ENCODE results near the gene ATP2A2. TPM values are rescaled to one million over a fixed set of nuclear protein-coding genes. Genes with fewer than 3 reads are reported as not detected.
"Not testable (repeated sequence)": the region's sequence is repeated elsewhere in the genome, so short reads cannot be mapped to it uniquely, and the experiment has no call there.

The ATP2A2 gene
- total and polyA plus RNA-seq, 3 experiments from 2014 or later, result 4.8 to 199 (median 199) TPM

DNA sequence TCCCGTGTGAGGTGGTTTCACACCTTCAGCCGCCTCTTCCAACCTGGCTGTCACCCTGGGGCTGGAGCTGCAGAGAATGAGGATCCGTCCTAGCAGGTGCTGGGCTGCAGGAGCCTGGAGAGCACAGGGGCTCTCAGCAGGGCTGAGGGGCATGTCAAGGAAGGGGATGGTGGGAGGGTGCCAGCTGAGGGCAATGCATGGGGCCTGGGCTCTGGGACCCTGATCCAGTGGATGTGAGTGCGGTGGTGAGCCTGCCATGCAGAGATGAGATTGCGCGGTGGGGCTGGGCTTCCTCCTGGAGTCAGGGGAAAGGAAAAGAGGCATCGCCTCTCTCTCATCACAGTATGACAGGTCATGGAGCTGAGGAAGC, 91.0 kb downstream of the ATP2A2 start:
- Mint-ChIP-seq H3K4me1 (peaks cover 0 to 9% (median 8%) of the 10 kb centered on the region in 3 donors), H3K36me3 (peaks cover 0 to 49% (median 14%) of the 10 kb centered on the region in 3 donors), H3K27ac (peak overlapping the region in 6 of 8 donors; percentile 47 to 86 (median 64)), H3K27me3 (no peaks in the 10 kb centered on the region), H3K4me3 (no peak overlapping the region), H3K9me3 (no peaks in the 10 kb centered on the region)
- no peak overlapping the region for H3K27ac ChIP-seq (ENCODE audit: low read depth, low read length)
- H3K36me3 ChIP-seq (ENCODE audit: insufficient read depth, low read length), result peaks cover 18% of the 10 kb centered on the region
- H3K4me3 ChIP-seq (ENCODE audit: low read length), result no peak overlapping the region
- H3K4me1 ChIP-seq (ENCODE audit: insufficient read depth, low read length), result no peaks in the 10 kb centered on the region
- no peak for DNase-seq
- H3K27me3 ChIP-seq (ENCODE audit: insufficient read depth, low read length, poor library complexity, severe bottlenecking), result no peaks in the 10 kb centered on the region
- POLR2A ChIA-PET, result no interaction called here
- no peaks in the 10 kb centered on the region for H3K9me3 ChIP-seq (ENCODE audit: low read length)
- CTCF ChIA-PET, result interaction anchor here (1.0 to 1.1 kb wide), 2 partner anchors 59 to 228 kb away, joined by 3 read pairs; no protein-coding TSS in a partner anchor

DNA sequence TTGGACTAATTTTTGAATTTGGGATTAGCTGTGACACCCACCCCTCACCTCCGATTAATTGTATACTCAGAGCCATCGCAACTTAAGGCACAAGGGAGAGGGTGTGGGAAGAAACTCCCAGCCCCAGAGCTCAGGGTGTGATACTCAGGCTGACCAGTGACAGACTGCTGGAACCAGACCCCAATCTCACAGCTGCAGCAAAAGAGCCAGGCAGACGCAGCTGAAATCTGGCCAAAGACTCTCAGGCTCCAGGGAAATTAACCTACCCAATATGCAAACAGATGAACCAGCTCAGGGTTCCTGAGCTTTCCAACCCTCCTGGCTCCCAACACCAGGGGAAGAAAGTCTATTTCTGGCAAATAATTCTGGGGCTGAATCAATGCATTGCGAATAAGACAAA, 92.0 kb downstream of the ATP2A2 start:
- no peak overlapping the region for H3K27ac ChIP-seq (ENCODE audit: low read depth, low read length)
- peaks cover 25% of the 10 kb centered on the region for H3K36me3 ChIP-seq (ENCODE audit: insufficient read depth, low read length)
- no peaks in the 10 kb centered on the region for H3K27me3 Mint-ChIP-seq
- no peak for DNase-seq
- H3K9me3 ChIP-seq (ENCODE audit: low read length), result no peaks in the 10 kb centered on the region
- H3K4me3 ChIP-seq (ENCODE audit: low read length), result no peak overlapping the region
- H3K4me1 ChIP-seq (ENCODE audit: insufficient read depth, low read length), result no peaks in the 10 kb centered on the region
- no peaks in the 10 kb centered on the region for H3K9me3 Mint-ChIP-seq
- H3K36me3 Mint-ChIP-seq, result peaks cover 0 to 59% (median 20%) of the 10 kb centered on the region in 3 donors
- no peaks in the 10 kb centered on the region for H3K27me3 ChIP-seq (ENCODE audit: insufficient read depth, low read length, poor library complexity, severe bottlenecking)
- H3K27ac Mint-ChIP-seq, result peak overlapping the region in 3 of 8 donors; percentile 3 to 93 (median 7)
- POLR2A ChIA-PET, result no interaction called here
- peaks cover 0 to 9% (median 8%) of the 10 kb centered on the region in 3 donors for H3K4me1 Mint-ChIP-seq
- CTCF ChIA-PET, result interaction anchor here (0.9 to 1.1 kb wide), 2 partner anchors 42 to 96 kb away, joined by 3 read pairs; no protein-coding TSS in a partner anchor
- no peak overlapping the region for H3K4me3 Mint-ChIP-seq

DNA sequence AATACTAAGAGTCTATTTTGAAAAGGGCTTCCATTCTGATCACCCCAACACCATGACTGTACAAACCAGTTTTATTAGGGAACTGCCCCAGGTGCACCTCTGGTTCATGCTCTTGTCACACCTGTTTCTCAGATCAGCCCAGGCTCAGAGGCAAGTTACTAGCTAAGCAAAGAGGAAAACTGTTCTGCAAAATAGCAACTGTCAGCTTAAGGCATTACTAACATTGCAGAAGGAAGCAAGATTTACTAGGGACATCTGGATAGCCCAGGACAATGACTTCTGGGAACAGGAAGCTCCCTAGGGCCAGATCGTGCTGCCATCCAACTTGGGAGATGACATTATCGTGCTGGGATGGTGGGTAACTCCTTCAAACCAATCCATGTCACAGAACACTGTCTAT, 92.4 kb downstream of the ATP2A2 start:
- H3K4me3 Mint-ChIP-seq, result no peak overlapping the region
- H3K27ac Mint-ChIP-seq, result peak overlapping the region in 2 of 8 donors; percentile 7 to 93
- peaks cover 0 to 9% (median 8%) of the 10 kb centered on the region in 3 donors for H3K4me1 Mint-ChIP-seq
- no peak for DNase-seq
- H3K36me3 Mint-ChIP-seq, result peaks cover 0 to 63% (median 21%) of the 10 kb centered on the region in 3 donors
- no peaks in the 10 kb centered on the region for H3K9me3 ChIP-seq (ENCODE audit: low read length)
- POLR2A ChIA-PET, result interaction anchor here (0.5 kb wide), 1 partner anchor 1698 kb away, joined by 3 read pairs; no protein-coding TSS in a partner anchor
- no peaks in the 10 kb centered on the region for H3K27me3 ChIP-seq (ENCODE audit: insufficient read depth, low read length, poor library complexity, severe bottlenecking)
- H3K27me3 Mint-ChIP-seq, result no peaks in the 10 kb centered on the region
- H3K4me3 ChIP-seq (ENCODE audit: low read length), result no peak overlapping the region
- CTCF ChIA-PET, result interaction anchor here (0.9 to 1.1 kb wide), 2 partner anchors 42 to 96 kb away, joined by 3 read pairs; no protein-coding TSS in a partner anchor
- no peaks in the 10 kb centered on the region for H3K4me1 ChIP-seq (ENCODE audit: insufficient read depth, low read length)
- H3K9me3 Mint-ChIP-seq, result no peaks in the 10 kb centered on the region
- peaks cover 25% of the 10 kb centered on the region for H3K36me3 ChIP-seq (ENCODE audit: insufficient read depth, low read length)
- no peak overlapping the region for H3K27ac ChIP-seq (ENCODE audit: low read depth, low read length)

DNA sequence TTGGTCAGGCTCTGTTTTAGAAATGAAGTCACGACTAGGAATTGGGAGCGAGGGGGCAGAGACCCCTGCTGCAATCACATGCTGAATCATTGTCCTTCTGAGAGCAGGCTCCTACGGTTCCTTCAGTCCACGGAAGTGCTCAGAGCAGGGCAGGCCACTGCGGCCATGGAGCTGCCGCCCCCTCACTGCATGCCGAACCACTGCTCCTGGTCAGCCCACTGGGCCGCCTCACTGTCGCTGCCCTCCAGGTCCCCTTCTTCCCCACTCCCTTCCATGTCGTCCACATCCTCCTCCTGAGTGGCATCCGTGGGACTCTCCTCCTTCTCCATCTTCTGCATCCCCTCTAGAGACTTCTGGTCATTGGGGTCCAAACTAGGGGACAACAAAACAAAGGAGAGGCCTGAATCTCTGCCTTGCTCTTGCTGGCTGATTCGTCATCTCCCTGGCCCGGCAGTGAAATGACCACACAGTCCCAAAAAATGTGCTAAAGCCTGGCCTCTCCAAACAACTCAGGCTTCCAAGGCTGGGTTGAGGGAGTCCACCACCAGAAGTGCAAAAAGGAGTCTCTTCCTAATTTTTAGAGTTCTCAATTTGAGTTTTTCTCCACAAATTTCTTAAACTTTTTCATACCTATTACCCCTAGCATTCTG, 93.0 kb downstream of the ATP2A2 start:
- peak overlapping the region in 1 of 8 donors; percentile 17 for H3K27ac Mint-ChIP-seq
- H3K36me3 Mint-ChIP-seq, result peaks cover 0 to 68% (median 25%) of the 10 kb centered on the region in 3 donors
- no peak overlapping the region for H3K4me3 Mint-ChIP-seq
- no peaks in the 10 kb centered on the region for H3K9me3 ChIP-seq (ENCODE audit: low read length)
- H3K4me1 ChIP-seq (ENCODE audit: insufficient read depth, low read length), result no peaks in the 10 kb centered on the region
- H3K36me3 ChIP-seq (ENCODE audit: insufficient read depth, low read length), result peaks cover 27% of the 10 kb centered on the region
- H3K27me3 ChIP-seq (ENCODE audit: insufficient read depth, low read length, poor library complexity, severe bottlenecking), result no peaks in the 10 kb centered on the region
- POLR2A ChIA-PET, result interaction anchor here (0.5 kb wide), 1 partner anchor 1698 kb away, joined by 3 read pairs; no protein-coding TSS in a partner anchor
- no peak for DNase-seq
- no peak overlapping the region for H3K27ac ChIP-seq (ENCODE audit: low read depth, low read length)
- H3K27me3 Mint-ChIP-seq, result no peaks in the 10 kb centered on the region
- CTCF ChIA-PET, result no interaction called here
- no peak overlapping the region for H3K4me3 ChIP-seq (ENCODE audit: low read length)
- no peaks in the 10 kb centered on the region for H3K9me3 Mint-ChIP-seq
- H3K4me1 Mint-ChIP-seq, result peaks cover 0 to 9% (median 8%) of the 10 kb centered on the region in 3 donors

DNA sequence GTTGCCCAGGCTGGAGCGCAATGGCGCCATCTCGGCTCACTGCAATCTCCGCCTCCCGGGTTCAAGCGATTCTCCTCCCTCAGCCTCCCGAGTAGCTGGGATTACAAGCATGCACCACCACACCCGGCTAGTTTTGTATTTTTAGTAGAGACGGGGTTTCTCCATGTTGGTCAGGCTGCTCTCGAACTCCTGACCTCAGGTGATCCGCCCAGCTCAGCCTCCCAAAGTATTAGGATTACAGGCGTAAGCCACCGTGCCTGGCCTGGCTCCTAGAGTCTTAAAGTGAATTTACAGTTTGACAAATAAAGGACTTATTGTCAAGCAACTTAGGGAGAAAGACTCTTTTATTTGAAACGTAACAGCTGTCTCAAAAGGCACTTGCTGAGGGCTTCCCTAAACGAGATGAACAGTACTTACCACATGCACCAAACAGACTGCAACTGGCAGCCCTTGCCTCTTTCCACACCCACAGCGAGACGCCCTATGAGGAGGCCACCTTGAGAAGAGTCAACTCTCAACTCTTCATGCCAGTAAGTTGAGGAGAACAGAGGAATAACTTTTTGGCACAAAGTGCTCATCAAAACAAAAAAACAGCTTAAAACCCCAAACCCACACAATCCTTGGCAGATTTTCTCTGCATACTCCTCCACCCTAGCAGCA, 97.2 kb downstream of the ATP2A2 start:
- POLR2A ChIA-PET; H3K27ac ChIP-seq (ENCODE audit: low read depth, low read length); H3K27me3 Mint-ChIP-seq; H3K9me3 Mint-ChIP-seq; H3K4me3 Mint-ChIP-seq; H3K4me3 ChIP-seq (ENCODE audit: low read length); H3K9me3 ChIP-seq (ENCODE audit: low read length); H3K4me1 ChIP-seq (ENCODE audit: insufficient read depth, low read length); DNase-seq; H3K27me3 ChIP-seq (ENCODE audit: insufficient read depth, low read length, poor library complexity, severe bottlenecking); H3K4me1 Mint-ChIP-seq: not testable (repeated sequence)
- H3K36me3 ChIP-seq (ENCODE audit: insufficient read depth, low read length), result peaks cover 52% of the 10 kb centered on the region
- Mint-ChIP-seq H3K27ac (peak overlapping the region in 1 of 8 donors; percentile 17), H3K36me3 (peaks cover 6 to 85% (median 39%) of the 10 kb centered on the region in 3 donors)
- CTCF ChIA-PET, result interaction anchor here (1.4 to 1.8 kb wide), 2 partner anchors 9 to 53 kb away, joined by 3 to 8 read pairs; no protein-coding TSS in a partner anchor

DNA sequence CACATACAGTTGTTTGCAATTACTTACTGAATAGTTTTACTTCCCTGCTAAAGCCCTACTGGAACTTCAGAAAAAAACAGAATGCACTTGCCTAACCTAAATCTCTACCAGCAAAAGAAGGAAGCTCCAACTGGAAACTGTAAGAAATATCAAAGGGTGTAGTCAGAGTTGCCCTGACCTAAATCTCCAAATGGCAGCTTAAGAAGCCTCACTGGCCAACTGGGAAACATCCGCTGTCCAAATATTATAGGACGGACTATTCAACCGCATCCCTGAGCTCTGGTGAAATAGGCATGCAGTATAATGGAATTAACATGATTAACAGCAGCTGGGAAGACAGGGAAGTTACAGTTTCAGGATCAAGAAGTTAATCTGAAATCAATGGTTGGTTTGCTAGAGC, 98.2 kb downstream of the ATP2A2 start:
- CTCF ChIA-PET, result interaction anchor here (1.4 to 1.8 kb wide), 2 partner anchors 10 to 52 kb away, joined by 3 to 8 read pairs; no protein-coding TSS in a partner anchor
- H3K4me3 Mint-ChIP-seq, result no peak overlapping the region
- Histone ChIP-seq H3K27ac (ENCODE audit: low read depth, low read length) (no peak overlapping the region), H3K4me3 (ENCODE audit: low read length) (no peak overlapping the region), H3K36me3 (ENCODE audit: insufficient read depth, low read length) (peaks cover 52% of the 10 kb centered on the region), H3K4me1 (ENCODE audit: insufficient read depth, low read length) (no peaks in the 10 kb centered on the region), H3K9me3 (ENCODE audit: low read length) (no peaks in the 10 kb centered on the region), H3K27me3 (ENCODE audit: insufficient read depth, low read length, poor library complexity, severe bottlenecking) (no peaks in the 10 kb centered on the region)
- no peaks in the 10 kb centered on the region for H3K4me1 Mint-ChIP-seq
- DNase-seq, result no peak
- H3K27me3 Mint-ChIP-seq, result no peaks in the 10 kb centered on the region
- H3K9me3 Mint-ChIP-seq, result no peaks in the 10 kb centered on the region
- H3K36me3 Mint-ChIP-seq, result peaks cover 6 to 77% (median 39%) of the 10 kb centered on the region in 3 donors
- peak overlapping the region in 3 of 8 donors; percentile 23 to 81 (median 37) for H3K27ac Mint-ChIP-seq
- POLR2A ChIA-PET, result no interaction called here

GRCh38 chr12:110379631-110380030, 98.6 kb downstream of the ATP2A2 start:
- H3K36me3 ChIP-seq (ENCODE audit: insufficient read depth, low read length), result peaks cover 48% of the 10 kb centered on the region
- H3K4me3 ChIP-seq (ENCODE audit: low read length), result no peak overlapping the region
- POLR2A ChIA-PET, result no interaction called here
- no peaks in the 10 kb centered on the region for H3K9me3 Mint-ChIP-seq
- H3K9me3 ChIP-seq (ENCODE audit: low read length), result no peaks in the 10 kb centered on the region
- no peaks in the 10 kb centered on the region for H3K4me1 ChIP-seq (ENCODE audit: insufficient read depth, low read length)
- H3K4me1 Mint-ChIP-seq, result peaks cover under 1 to 3% (median 2%) of the 10 kb centered on the region in 3 donors
- peaks cover 6 to 75% (median 37%) of the 10 kb centered on the region in 3 donors for H3K36me3 Mint-ChIP-seq
- CTCF ChIA-PET, result interaction anchor here (1.8 kb wide), 1 partner anchor 52 kb away, joined by 8 read pairs; no protein-coding TSS in a partner anchor
- no peak overlapping the region for H3K27ac ChIP-seq (ENCODE audit: low read depth, low read length)
- H3K27me3 Mint-ChIP-seq, result no peaks in the 10 kb centered on the region
- no peaks in the 10 kb centered on the region for H3K27me3 ChIP-seq (ENCODE audit: insufficient read depth, low read length, poor library complexity, severe bottlenecking)
- DNase-seq, result no peak
- H3K27ac Mint-ChIP-seq, result no peak overlapping the region
- no peak overlapping the region for H3K4me3 Mint-ChIP-seq

GRCh38 chr12:110382683-110383082, 101.6 kb downstream of the ATP2A2 start:
- H3K27ac Mint-ChIP-seq, result peak overlapping the region in 4 of 8 donors; percentile 12 to 57 (median 26)
- CTCF ChIA-PET, result no interaction called here
- no peak overlapping the region for H3K27ac ChIP-seq (ENCODE audit: low read depth, low read length)

More at GRCh38 chr12:110382683-110383082, 101.6 kb downstream of the ATP2A2 start:
- peaks cover 6 to 76% (median 30%) of the 10 kb centered on the region in 3 donors for H3K36me3 Mint-ChIP-seq
- H3K27me3 Mint-ChIP-seq, result no peaks in the 10 kb centered on the region
- H3K9me3 Mint-ChIP-seq, result no peaks in the 10 kb centered on the region
- peaks cover 2 to 11% (median 4%) of the 10 kb centered on the region in 3 donors for H3K4me1 Mint-ChIP-seq
- POLR2A ChIA-PET, result no interaction called here
- Histone ChIP-seq H3K4me3 (ENCODE audit: low read length) (no peak overlapping the region), H3K4me1 (ENCODE audit: insufficient read depth, low read length) (no peaks in the 10 kb centered on the region), H3K9me3 (ENCODE audit: low read length) (no peaks in the 10 kb centered on the region), H3K27me3 (ENCODE audit: insufficient read depth, low read length, poor library complexity, severe bottlenecking) (no peaks in the 10 kb centered on the region), H3K36me3 (ENCODE audit: insufficient read depth, low read length) (peaks cover 32% of the 10 kb centered on the region)
- no peak for DNase-seq
- H3K4me3 Mint-ChIP-seq, result no peak overlapping the region
